ENCODE measurements around the gene SEMA3E. TPM values are rescaled to one million over a fixed set of nuclear protein-coding genes. Genes with fewer than 3 reads are reported as not detected.

Gene SEMA3E
- total and polyA plus RNA-seq, 10 of the 15 experiments (the other 5 are each of a cell fraction or from before 2014, with no cell fraction given), result 0.08 to 2.0 (median 0.82) TPM

- no peak for TF ChIP-seq REST (IDR thresholded peaks at IDR 0.05; ENCODE audit: low read depth, low read length)
- TF ChIP-seq TCF3 (IDR thresholded peaks at IDR 0.05; ENCODE audit: borderline replicate concordance, insufficient read depth, low read depth, low read length), result no peak
- TF ChIP-seq KLF5 (IDR thresholded peaks at IDR 0.05; ENCODE audit: partially characterized antibody), result no peak
- TF ChIP-seq MTA2 (IDR thresholded peaks at IDR 0.05; ENCODE audit: low read depth), result no peak
- TF ChIP-seq ATF3 (IDR thresholded peaks at IDR 0.05; ENCODE audit: borderline replicate concordance, extremely low read depth, low read depth, low read length), result no peak
- no peak for TF ChIP-seq KAT2A (conservative IDR thresholded peaks at IDR 0.05; ENCODE audit: control insufficient read depth, low read depth, low read length)
- TF ChIP-seq YY1 (IDR thresholded peaks at IDR 0.05; ENCODE audit: low read depth, low read length), result no peak
Measured at GRCh38 chr7:83347945-83348444, 300.9 kb downstream of the SEMA3E start (continued).

- no peak overlapping the region for H3K27ac ChIP-seq (ENCODE audit: control insufficient read depth, insufficient read depth)
- H3K79me2 ChIP-seq (ENCODE audit: control insufficient read depth, insufficient read depth, low read length), result no peaks in the 10 kb centered on the region
- ChIA-PET CTCF (no interaction called here), RAD21 (ENCODE audit: unreplicated experiment) (no interaction called here), SMC1A (ENCODE audit: uncharacterized antibody, unreplicated experiment) (interaction anchor here (0.9 kb wide), 1 partner anchor 85 kb away, joined by 3 read pairs; no protein-coding TSS in a partner anchor), POLR2A (no interaction called here)
- no peaks in the 10 kb centered on the region for H3K9me3 ChIP-seq (replicated peaks; ENCODE audit: control insufficient read depth, insufficient read depth, low read length)
- no peaks in the 10 kb centered on the region for H3K36me3 ChIP-seq (ENCODE audit: control insufficient read depth in 2 of 2, insufficient read depth in 2 of 2, low read length in 1 of 2)
- H3K9ac ChIP-seq (ENCODE audit: control insufficient read depth, insufficient read depth, low read length), result no peak overlapping the region
- no peaks in the 10 kb centered on the region for H3K4me1 ChIP-seq (ENCODE audit: control insufficient read depth, insufficient read depth, low read length)
- no peak overlapping the region for H2AFZ ChIP-seq (ENCODE audit: control insufficient read depth, low read depth, low read length)
- no TSS peak for BruUV-seq (replicated peaks)
- 3% methylated on average over 2 of the region's 2 CpGs for WGBS (ENCODE audit: insufficient coverage, insufficient replicate concordance, low lambda C conversion rate, missing lambda C conversion rate)
- FAIRE-seq, result no peak
- no peak for DNase-seq (ENCODE audit: low read depth, low spot score)
- no peak for ATAC-seq
- H3K4me3 ChIP-seq, result no peak overlapping the region
- intact Hi-C loops (cut with micrococcal nuclease; ENCODE audit: unreplicated experiment) (no loop called here), in situ Hi-C loops (cut with MboI) (no loop called here)
- no peak for TF ChIP-seq NFXL1 (IDR thresholded peaks at IDR 0.05; ENCODE audit: borderline replicate concordance)
- TF ChIP-seq NR2C2 (IDR thresholded peaks at IDR 0.05; ENCODE audit: borderline replicate concordance, control insufficient read depth, insufficient read length, low read depth), result no peak
- no peak for TF ChIP-seq RFX5 (IDR thresholded peaks at IDR 0.05; ENCODE audit: low read depth, low read length)
- TF ChIP-seq E2F4 (IDR thresholded peaks at IDR 0.05; ENCODE audit: low read depth, low read length), result no peak
- TF ChIP-seq CEBPB (IDR thresholded peaks at IDR 0.05; ENCODE audit: borderline replicate concordance in 1 of 2, low read depth in 2 of 2, low read length in 2 of 2), result no peak
- no peak for TF ChIP-seq BRCA1 (IDR thresholded peaks at IDR 0.05; ENCODE audit: low read depth, low read length)
- no peak for TF ChIP-seq BCL3 (IDR thresholded peaks at IDR 0.05; ENCODE audit: borderline replicate concordance, insufficient read depth, low read depth, low read length, poor library complexity, severe bottlenecking)
- no peak for TF ChIP-seq MTA3 (IDR thresholded peaks at IDR 0.05; ENCODE audit: borderline replicate concordance, low read length)
- no peak for TF ChIP-seq DPF2 (IDR thresholded peaks at IDR 0.05)
- no peak overlapping the region for H3K4me2 ChIP-seq (ENCODE audit: control insufficient read depth, insufficient read depth)
- H4K20me1 ChIP-seq (ENCODE audit: control insufficient read depth, insufficient read depth), result no peaks in the 10 kb centered on the region
- H3K27me3 ChIP-seq (replicated peaks in 1 of 2; ENCODE audit: control insufficient read depth in 2 of 2, insufficient read depth in 2 of 2, low read length in 1 of 2), result no peaks in the 10 kb centered on the region
Measured at GRCh38 chr7:83339907-83340306, 309.0 kb downstream of the SEMA3E start.

All from GM12878 (cell line).